HL-60 (cell line): ENCODE data around the gene SNTG2.

Experiments used
- GABPA ChIP-seq: IDR thresholded peaks from 2 replicates; pipeline ENCODE4 v1.6.1; 2012; ENCODE audit warnings: low read depth
- TF ChIP-seq, protein P1 (sequence below): IDR thresholded peaks from one replicate; pipeline ENCODE4 v1.5.1; 2011; ENCODE audit warnings: low read length, control low read depth, inconsistent platforms; ENCODE audit not compliant: insufficient read depth

DNA sequence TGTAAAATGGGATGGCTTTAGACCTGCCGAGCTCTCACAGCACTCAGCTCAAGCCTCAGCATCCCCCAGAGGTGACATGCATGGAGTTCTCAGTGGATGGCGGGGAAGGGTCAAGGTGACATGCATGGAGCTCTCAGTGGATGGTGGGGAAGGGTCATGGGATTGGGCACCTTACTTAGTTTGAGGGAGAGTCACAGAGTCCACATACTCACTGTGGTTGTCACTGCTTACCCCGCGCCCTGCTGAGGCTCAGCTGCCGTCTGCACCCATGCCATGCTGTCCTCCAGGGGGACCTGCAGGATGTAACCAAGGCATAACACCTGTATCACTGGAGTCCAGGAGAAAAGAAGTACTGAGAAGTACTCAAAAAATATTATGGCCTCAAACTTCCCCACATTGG lies 350.4 kb downstream of the SNTG2 start:
- TF ChIP-seq, protein P1, sequence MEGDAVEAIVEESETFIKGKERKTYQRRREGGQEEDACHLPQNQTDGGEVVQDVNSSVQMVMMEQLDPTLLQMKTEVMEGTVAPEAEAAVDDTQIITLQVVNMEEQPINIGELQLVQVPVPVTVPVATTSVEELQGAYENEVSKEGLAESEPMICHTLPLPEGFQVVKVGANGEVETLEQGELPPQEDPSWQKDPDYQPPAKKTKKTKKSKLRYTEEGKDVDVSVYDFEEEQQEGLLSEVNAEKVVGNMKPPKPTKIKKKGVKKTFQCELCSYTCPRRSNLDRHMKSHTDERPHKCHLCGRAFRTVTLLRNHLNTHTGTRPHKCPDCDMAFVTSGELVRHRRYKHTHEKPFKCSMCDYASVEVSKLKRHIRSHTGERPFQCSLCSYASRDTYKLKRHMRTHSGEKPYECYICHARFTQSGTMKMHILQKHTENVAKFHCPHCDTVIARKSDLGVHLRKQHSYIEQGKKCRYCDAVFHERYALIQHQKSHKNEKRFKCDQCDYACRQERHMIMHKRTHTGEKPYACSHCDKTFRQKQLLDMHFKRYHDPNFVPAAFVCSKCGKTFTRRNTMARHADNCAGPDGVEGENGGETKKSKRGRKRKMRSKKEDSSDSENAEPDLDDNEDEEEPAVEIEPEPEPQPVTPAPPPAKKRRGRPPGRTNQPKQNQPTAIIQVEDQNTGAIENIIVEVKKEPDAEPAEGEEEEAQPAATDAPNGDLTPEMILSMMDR = no peak
- no peak for TF ChIP-seq GABPA
